ENCODE measurements around the gene OR4X1. TPM values are rescaled to one million over a fixed set of nuclear protein-coding genes. Genes with fewer than 3 reads are reported as not detected.

The OR4X1 gene
- total RNA-seq, 2 experiments from 2014 or later, result not detected

DNA sequence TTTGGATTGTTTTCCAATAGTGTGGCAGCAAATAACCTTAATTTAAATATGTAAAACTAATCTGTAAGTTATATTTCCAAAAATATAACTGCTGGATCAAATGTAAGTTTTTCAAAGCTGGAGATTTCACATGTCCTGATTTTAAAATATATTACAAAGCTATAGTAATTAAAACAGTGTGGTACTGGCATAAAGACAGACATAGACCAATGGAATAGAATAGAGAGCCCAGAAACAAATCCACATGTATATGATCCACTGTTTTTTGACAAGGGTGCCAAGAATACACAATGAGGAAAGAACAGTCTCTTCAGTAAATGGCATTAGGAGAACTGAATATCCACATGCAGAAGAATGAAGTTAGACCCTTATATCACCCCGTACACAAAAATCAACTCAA, 14.8 kb upstream of the OR4X1 start:
- no peak for DNase-seq (ENCODE audit: low spot score)
- no peak overlapping the region for H3K4me3 ChIP-seq (ENCODE audit: low read depth, low read length, poor library complexity, severe bottlenecking)
- BruUV-seq (replicated peaks), result no TSS peak
- H2AFZ ChIP-seq (ENCODE audit: low read length), result no peak overlapping the region
- H3K9me3 ChIP-seq (ENCODE audit: low read length), result 0 out of 2 replicates have a peak, but pooled peaks cover 5% of the 10 kb centered on the region
- no peak overlapping the region for H3K4me2 ChIP-seq (ENCODE audit: low read length)
- H4K20me1 ChIP-seq (ENCODE audit: insufficient read depth, low read length), result no peaks in the 10 kb centered on the region
- no peaks in the 10 kb centered on the region for H3K4me1 ChIP-seq (ENCODE audit: insufficient read depth, low read length, poor library complexity, severe bottlenecking)
- no peak overlapping the region for H3K27ac ChIP-seq (ENCODE audit: low read depth, low read length, poor library complexity, severe bottlenecking)
- intact Hi-C loops (cut with micrococcal nuclease; ENCODE audit: unreplicated experiment), result no loop called here
- CTCF ChIA-PET (ENCODE audit: unreplicated experiment), result no interaction called here
- no peaks in the 10 kb centered on the region for H3K9me2 ChIP-seq (ENCODE audit: insufficient read depth, low read length)
- H3K36me3 ChIP-seq (ENCODE audit: insufficient read depth, low read length), result no peaks in the 10 kb centered on the region
- TF ChIP-seq EZH2phosphoT487 (IDR thresholded peaks at IDR 0.05; ENCODE audit: borderline replicate concordance, low read depth, low read length), result no peak
- TF ChIP-seq, protein P1, sequence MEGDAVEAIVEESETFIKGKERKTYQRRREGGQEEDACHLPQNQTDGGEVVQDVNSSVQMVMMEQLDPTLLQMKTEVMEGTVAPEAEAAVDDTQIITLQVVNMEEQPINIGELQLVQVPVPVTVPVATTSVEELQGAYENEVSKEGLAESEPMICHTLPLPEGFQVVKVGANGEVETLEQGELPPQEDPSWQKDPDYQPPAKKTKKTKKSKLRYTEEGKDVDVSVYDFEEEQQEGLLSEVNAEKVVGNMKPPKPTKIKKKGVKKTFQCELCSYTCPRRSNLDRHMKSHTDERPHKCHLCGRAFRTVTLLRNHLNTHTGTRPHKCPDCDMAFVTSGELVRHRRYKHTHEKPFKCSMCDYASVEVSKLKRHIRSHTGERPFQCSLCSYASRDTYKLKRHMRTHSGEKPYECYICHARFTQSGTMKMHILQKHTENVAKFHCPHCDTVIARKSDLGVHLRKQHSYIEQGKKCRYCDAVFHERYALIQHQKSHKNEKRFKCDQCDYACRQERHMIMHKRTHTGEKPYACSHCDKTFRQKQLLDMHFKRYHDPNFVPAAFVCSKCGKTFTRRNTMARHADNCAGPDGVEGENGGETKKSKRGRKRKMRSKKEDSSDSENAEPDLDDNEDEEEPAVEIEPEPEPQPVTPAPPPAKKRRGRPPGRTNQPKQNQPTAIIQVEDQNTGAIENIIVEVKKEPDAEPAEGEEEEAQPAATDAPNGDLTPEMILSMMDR (conservative IDR thresholded peaks at IDR 0.05; ENCODE audit: low read length), result no peak
- POLR2A ChIA-PET, result no interaction called here
- H3K79me2 ChIP-seq (ENCODE audit: insufficient read depth, low read depth, low read length), result no peaks in the 10 kb centered on the region

DNA sequence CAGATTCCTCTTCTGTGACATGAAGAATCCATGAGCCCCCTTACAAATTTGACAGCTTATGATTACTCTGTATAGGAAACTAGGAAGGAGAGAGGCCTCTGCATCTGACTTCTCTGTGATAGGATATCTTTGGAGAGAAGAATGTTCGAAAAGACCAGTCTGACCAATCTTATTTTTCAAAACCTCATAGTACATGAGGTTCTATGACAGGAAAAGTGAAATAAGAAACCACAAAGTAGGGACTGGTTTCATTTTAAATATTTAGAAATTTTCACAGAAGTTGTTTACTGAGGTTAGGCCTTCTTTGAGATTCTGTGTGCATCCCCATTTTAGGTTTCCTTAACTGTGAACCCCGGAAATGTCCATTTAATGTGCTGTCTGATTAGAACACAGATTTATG, 2.1 kb upstream of the OR4X1 start:
- TF ChIP-seq, protein P1 (conservative IDR thresholded peaks at IDR 0.05; ENCODE audit: low read length), result no peak
- TF ChIP-seq EZH2phosphoT487 (IDR thresholded peaks at IDR 0.05; ENCODE audit: borderline replicate concordance, low read depth, low read length), result no peak
- H3K4me1 ChIP-seq (ENCODE audit: insufficient read depth, low read length, poor library complexity, severe bottlenecking), result no peaks in the 10 kb centered on the region
- intact Hi-C loops (cut with micrococcal nuclease; ENCODE audit: unreplicated experiment), result no loop called here
- H3K9me2 ChIP-seq (ENCODE audit: insufficient read depth, low read length), result no peaks in the 10 kb centered on the region
- BruUV-seq (replicated peaks), result no TSS peak
- H2AFZ ChIP-seq (ENCODE audit: low read length), result no peak overlapping the region
- no peak overlapping the region for H3K27ac ChIP-seq (ENCODE audit: low read depth, low read length, poor library complexity, severe bottlenecking)
- H3K36me3 ChIP-seq (ENCODE audit: insufficient read depth, low read length), result no peaks in the 10 kb centered on the region
- H3K79me2 ChIP-seq (ENCODE audit: insufficient read depth, low read depth, low read length), result no peaks in the 10 kb centered on the region
- CTCF ChIA-PET (ENCODE audit: unreplicated experiment), result no interaction called here
- H4K20me1 ChIP-seq (ENCODE audit: insufficient read depth, low read length), result no peaks in the 10 kb centered on the region
- no peaks in the 10 kb centered on the region for H3K9me3 ChIP-seq (ENCODE audit: low read length)
- no peak overlapping the region for H3K4me3 ChIP-seq (ENCODE audit: low read depth, low read length, poor library complexity, severe bottlenecking)
- H3K4me2 ChIP-seq (ENCODE audit: low read length), result no peak overlapping the region
- DNase-seq (ENCODE audit: low spot score), result no peak
- POLR2A ChIA-PET, result no interaction called here

DNA sequence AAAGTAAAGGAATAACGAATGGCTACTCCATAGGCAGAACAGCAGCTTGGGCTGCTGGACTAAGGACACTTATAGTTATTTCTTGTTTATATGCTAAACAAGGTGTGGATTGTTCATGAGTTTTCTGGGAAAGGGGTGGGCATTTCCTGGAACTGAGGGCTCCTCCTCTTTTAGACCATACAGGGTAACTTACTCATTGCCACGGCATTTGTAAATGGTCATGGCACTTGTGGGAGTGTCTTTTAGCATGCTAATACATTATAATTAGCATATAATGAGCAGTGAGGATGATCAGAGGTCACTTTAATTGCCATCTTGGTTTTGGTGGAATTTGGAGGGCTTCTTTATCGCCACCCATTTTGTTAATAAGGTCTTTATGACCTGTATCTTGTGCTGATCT, 7.0 kb downstream of the OR4X1 start:
- Histone ChIP-seq H3K9me3 (ENCODE audit: low read length) (no peaks in the 10 kb centered on the region), H2AFZ (ENCODE audit: low read length) (no peak overlapping the region), H3K9me2 (ENCODE audit: insufficient read depth, low read length) (no peaks in the 10 kb centered on the region), H3K27ac (ENCODE audit: low read depth, low read length, poor library complexity, severe bottlenecking) (no peak overlapping the region), H3K4me3 (ENCODE audit: low read depth, low read length, poor library complexity, severe bottlenecking) (no peak overlapping the region), H3K4me2 (ENCODE audit: low read length) (no peak overlapping the region), H3K4me1 (ENCODE audit: insufficient read depth, low read length, poor library complexity, severe bottlenecking) (no peaks in the 10 kb centered on the region), H3K36me3 (ENCODE audit: insufficient read depth, low read length) (no peaks in the 10 kb centered on the region), H4K20me1 (ENCODE audit: insufficient read depth, low read length) (no peaks in the 10 kb centered on the region), H3K79me2 (ENCODE audit: insufficient read depth, low read depth, low read length) (no peaks in the 10 kb centered on the region)
- no TSS peak for BruUV-seq (replicated peaks)
- intact Hi-C loops (cut with micrococcal nuclease; ENCODE audit: unreplicated experiment), result no loop called here
- ChIA-PET CTCF (ENCODE audit: unreplicated experiment) (no interaction called here), POLR2A (no interaction called here)
- no peak for TF ChIP-seq EZH2phosphoT487 (IDR thresholded peaks at IDR 0.05; ENCODE audit: borderline replicate concordance, low read depth, low read length)
- TF ChIP-seq, protein P1 (conservative IDR thresholded peaks at IDR 0.05; ENCODE audit: low read length), result no peak
- DNase-seq (ENCODE audit: low spot score), result no peak
